ENCODE results near the gene OGFOD2.

OGFOD2 gene

DNA sequence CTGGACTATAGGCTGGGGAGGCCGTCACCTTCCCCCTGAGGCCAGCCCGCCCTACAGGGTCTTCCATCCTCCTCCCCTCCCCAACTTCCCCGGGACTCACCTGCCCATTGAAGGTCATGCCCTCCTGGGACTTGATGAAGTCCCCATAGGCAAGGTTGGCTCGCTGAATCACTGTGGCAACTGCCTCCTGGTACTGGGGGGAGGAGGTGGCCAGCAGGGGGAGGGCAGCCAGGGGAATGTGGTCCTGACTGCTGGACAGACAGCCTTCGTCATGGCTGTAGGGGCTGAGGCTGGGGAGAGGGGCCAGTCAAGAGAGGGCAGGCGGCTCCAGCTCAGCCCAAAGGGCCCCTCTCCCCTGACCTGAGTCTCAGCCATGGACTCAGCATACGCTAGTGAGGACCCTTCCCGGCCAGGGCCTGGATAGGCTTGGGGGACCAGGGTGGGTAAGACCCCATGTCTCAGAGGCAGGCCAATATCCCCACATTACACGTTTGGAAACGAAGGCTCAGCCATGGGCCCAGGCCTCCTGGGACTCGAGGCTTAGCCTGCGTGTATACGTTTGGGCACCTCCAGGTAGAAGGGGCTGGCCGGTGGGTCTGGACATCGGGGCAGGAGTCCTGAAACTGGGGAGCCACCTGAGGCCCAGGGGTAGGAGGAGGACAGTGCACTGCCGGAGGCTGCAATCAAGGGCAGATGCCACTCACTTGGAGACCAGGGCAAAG, 21.7 kb downstream of the OGFOD2 start:
- Histone ChIP-seq H3K9me3 (ENCODE audit: control insufficient read depth, insufficient read depth, low read length) (no peaks in the 10 kb centered on the region), H3K27ac (ENCODE audit: low read length) (no peak overlapping the region), H3K36me3 (ENCODE audit: control insufficient read depth, insufficient read depth, low read length) (no peaks in the 10 kb centered on the region), H3K4me1 (ENCODE audit: control insufficient read depth, insufficient read depth, low read length) (0 out of 2 replicates have a peak, but pooled peaks cover 2% of the 10 kb centered on the region), H3K27me3 (ENCODE audit: control insufficient read depth, insufficient read depth, low read length) (no peaks in the 10 kb centered on the region), H3K4me3 (ENCODE audit: low read length) (no peak overlapping the region)
- no CpG with 5 or more reads among the region's 16 CpGs for WGBS (ENCODE audit: insufficient coverage, insufficient read length)
- DNase-seq (ENCODE audit: low read depth, low spot score): no peak

DNA sequence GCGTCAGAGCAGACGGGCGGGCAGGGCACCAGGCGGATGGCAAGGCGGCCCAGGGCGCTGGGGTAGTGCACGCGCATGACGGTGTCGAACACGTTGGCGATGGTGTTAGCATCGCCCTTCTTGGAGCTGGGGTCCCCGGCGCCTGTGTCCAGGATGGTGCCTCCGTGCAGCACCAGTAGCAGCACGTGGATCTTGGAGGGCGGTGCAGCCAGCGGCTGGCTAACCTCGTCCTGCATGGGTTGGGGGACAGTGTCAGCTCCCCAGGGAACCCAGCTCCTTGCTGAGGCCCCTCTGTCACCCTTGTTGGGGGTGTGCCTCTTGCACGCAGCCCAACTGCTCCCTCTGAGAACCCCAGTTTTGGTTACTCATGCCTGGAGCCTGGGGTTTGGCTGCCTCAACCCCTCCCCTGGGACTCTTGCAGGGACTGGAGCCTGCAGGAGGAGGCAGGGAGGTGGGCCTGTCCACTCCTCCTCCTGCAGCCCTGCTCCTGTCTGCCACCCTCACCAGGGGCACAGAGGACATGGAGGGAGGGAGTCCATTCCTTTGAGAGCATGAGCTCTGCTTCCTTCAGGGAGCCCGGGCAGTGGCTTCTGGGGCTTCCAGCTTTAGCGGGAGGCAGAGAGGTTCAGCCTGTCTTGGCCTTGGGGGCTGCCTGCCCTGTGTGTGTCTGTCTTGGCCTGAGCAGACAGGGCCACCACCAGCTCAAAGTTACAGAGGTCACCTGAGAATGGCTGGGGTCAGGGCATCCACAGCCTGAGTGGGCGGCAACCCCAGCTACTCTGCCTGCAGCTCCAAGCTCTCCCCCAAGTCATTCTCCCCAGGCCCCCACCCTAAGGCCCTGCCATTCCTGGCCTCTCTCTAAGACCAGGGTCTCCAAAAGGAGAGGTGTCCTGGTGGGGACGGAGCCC, 22.6 kb downstream of the OGFOD2 start:
- Histone ChIP-seq H3K9me3 (ENCODE audit: control insufficient read depth, insufficient read depth, low read length) (no peaks in the 10 kb centered on the region), H3K4me3 (ENCODE audit: low read length) (no peak overlapping the region)
- no peak for DNase-seq (ENCODE audit: low read depth, low spot score)

GRCh38 chr12:122998316-122998715, 23.3 kb downstream of the OGFOD2 start:
- no CpG with 5 or more reads among the region's 4 CpGs for WGBS (ENCODE audit: insufficient coverage, insufficient read length)

More for the DNA sequence above, 22.6 kb downstream of the OGFOD2 start:
- no CpG with 5 or more reads among the region's 25 CpGs for WGBS (ENCODE audit: insufficient coverage, insufficient read length)
- Histone ChIP-seq H3K27me3 (ENCODE audit: control insufficient read depth, insufficient read depth, low read length) (no peaks in the 10 kb centered on the region), H3K27ac (ENCODE audit: low read length) (no peak overlapping the region), H3K4me1 (ENCODE audit: control insufficient read depth, insufficient read depth, low read length) (no peaks in the 10 kb centered on the region), H3K36me3 (ENCODE audit: control insufficient read depth, insufficient read depth, low read length) (no peaks in the 10 kb centered on the region)

DNA sequence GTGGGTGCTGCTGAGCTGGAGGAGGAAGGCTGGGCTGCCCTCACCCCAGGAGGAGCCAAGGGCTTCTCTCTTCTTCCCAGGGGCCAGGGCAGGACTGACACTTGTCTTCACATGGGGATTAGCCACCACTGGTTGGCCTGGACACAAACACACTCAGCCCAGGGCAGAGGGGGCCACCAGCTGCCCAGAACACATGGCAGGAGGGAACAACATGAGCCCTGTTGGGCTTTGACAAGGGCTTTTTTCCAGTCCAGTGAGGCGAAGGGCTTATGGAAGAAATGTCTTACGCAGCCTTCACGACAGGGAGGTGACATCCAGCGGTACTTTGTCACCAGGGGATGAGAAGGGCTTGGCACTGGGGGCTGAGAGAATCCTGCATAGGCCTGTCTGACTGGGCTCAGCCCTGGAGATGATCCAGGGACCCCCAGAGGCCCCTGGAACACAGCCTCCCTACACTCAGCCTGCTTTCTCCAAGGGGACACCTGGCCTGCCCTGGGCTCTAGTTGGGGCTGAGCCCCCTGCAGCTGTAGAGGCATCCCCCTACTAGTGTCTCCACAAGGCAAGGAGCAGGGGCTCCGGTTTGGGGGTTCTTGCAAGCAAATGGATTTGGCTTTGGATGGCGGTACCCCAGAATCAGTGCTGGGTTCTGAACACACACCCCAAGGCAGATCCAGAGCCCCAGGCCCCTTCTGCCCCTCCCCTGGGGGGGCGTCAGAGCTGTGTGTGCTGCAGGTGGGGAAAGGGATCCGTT, 24.3 kb downstream of the OGFOD2 start:
- Histone ChIP-seq H3K4me3 (ENCODE audit: low read length) (no peak overlapping the region), H3K36me3 (ENCODE audit: control insufficient read depth, insufficient read depth, low read length) (no peaks in the 10 kb centered on the region), H3K27ac (ENCODE audit: low read length) (no peak overlapping the region), H3K4me1 (ENCODE audit: control insufficient read depth, insufficient read depth, low read length) (no peaks in the 10 kb centered on the region), H3K27me3 (ENCODE audit: control insufficient read depth, insufficient read depth, low read length) (no peaks in the 10 kb centered on the region), H3K9me3 (ENCODE audit: control insufficient read depth, insufficient read depth, low read length) (no peaks in the 10 kb centered on the region)
- no CpG with 5 or more reads among the region's 8 CpGs for WGBS (ENCODE audit: insufficient coverage, insufficient read length)
- DNase-seq (ENCODE audit: low read depth, low spot score): no peak

More at GRCh38 chr12:122998316-122998715, 23.3 kb downstream of the OGFOD2 start:
- Histone ChIP-seq H3K27ac (ENCODE audit: low read length) (no peak overlapping the region), H3K4me3 (ENCODE audit: low read length) (no peak overlapping the region), H3K4me1 (ENCODE audit: control insufficient read depth, insufficient read depth, low read length) (no peaks in the 10 kb centered on the region), H3K36me3 (ENCODE audit: control insufficient read depth, insufficient read depth, low read length) (no peaks in the 10 kb centered on the region), H3K9me3 (ENCODE audit: control insufficient read depth, insufficient read depth, low read length) (no peaks in the 10 kb centered on the region), H3K27me3 (ENCODE audit: control insufficient read depth, insufficient read depth, low read length) (no peaks in the 10 kb centered on the region)
- DNase-seq (ENCODE audit: low read depth, low spot score): no peak

DNA sequence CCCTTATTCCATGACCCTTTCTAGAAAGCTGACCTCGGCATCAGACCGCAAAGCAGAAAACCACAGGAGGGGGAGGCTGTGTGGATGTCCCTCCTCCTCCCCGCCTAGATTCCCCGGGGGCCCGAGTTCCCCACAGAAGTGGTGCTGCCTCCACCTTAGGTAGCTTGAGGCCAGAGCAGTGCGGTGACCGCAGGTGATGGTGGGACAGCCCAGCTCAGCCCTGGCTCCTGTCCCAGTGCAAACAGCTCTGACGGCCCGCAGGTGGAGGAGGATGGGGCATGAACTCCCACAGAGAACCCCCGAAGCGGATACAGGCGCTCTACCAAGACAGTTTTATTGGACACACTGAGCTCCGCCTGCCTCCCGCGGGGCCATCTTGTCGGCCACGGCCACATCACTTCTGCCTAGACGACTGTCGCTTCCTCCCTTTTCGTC, 25.0 kb downstream of the OGFOD2 start:
- Histone ChIP-seq H3K27me3 (ENCODE audit: control insufficient read depth, insufficient read depth, low read length) (no peaks in the 10 kb centered on the region), H3K4me1 (ENCODE audit: control insufficient read depth, insufficient read depth, low read length) (no peaks in the 10 kb centered on the region), H3K36me3 (ENCODE audit: control insufficient read depth, insufficient read depth, low read length) (no peaks in the 10 kb centered on the region), H3K27ac (ENCODE audit: low read length) (no peak overlapping the region), H3K9me3 (ENCODE audit: control insufficient read depth, insufficient read depth, low read length) (no peaks in the 10 kb centered on the region), H3K4me3 (ENCODE audit: low read length) (no peak overlapping the region)
- no peak for DNase-seq (ENCODE audit: low read depth, low spot score)
- no CpG with 5 or more reads among the region's 20 CpGs for WGBS (ENCODE audit: insufficient coverage, insufficient read length)

GRCh38 chr12:123000578-123000977, 25.5 kb downstream of the OGFOD2 start:
- Histone ChIP-seq H3K36me3 (ENCODE audit: control insufficient read depth, insufficient read depth, low read length) (no peaks in the 10 kb centered on the region), H3K4me1 (ENCODE audit: control insufficient read depth, insufficient read depth, low read length) (no peaks in the 10 kb centered on the region), H3K27me3 (ENCODE audit: control insufficient read depth, insufficient read depth, low read length) (no peaks in the 10 kb centered on the region), H3K9me3 (ENCODE audit: control insufficient read depth, insufficient read depth, low read length) (no peaks in the 10 kb centered on the region), H3K4me3 (ENCODE audit: low read length) (no peak overlapping the region), H3K27ac (ENCODE audit: low read length) (no peak overlapping the region)
- no peak for DNase-seq (ENCODE audit: low read depth, low spot score)
- no CpG with 5 or more reads among the region's 10 CpGs for WGBS (ENCODE audit: insufficient coverage, insufficient read length)

GRCh38 chr12:123001464-123001863, 26.4 kb downstream of the OGFOD2 start:
- Histone ChIP-seq H3K27ac (ENCODE audit: low read length) (no peak overlapping the region), H3K36me3 (ENCODE audit: control insufficient read depth, insufficient read depth, low read length) (no peaks in the 10 kb centered on the region), H3K4me1 (ENCODE audit: control insufficient read depth, insufficient read depth, low read length) (no peaks in the 10 kb centered on the region), H3K27me3 (ENCODE audit: control insufficient read depth, insufficient read depth, low read length) (no peaks in the 10 kb centered on the region), H3K4me3 (ENCODE audit: low read length) (no peak overlapping the region), H3K9me3 (ENCODE audit: control insufficient read depth, insufficient read depth, low read length) (no peaks in the 10 kb centered on the region)
- no CpG with 5 or more reads among the region's 3 CpGs for WGBS (ENCODE audit: insufficient coverage, insufficient read length)
- DNase-seq (ENCODE audit: low read depth, low spot score): no peak

GRCh38 chr12:123003257-123003656, 28.2 kb downstream of the OGFOD2 start:
- Histone ChIP-seq H3K36me3 (ENCODE audit: control insufficient read depth, insufficient read depth, low read length) (no peaks in the 10 kb centered on the region), H3K9me3 (ENCODE audit: control insufficient read depth, insufficient read depth, low read length) (no peaks in the 10 kb centered on the region)
- no CpG with 5 or more reads among the region's 6 CpGs for WGBS (ENCODE audit: insufficient coverage, insufficient read length)

GRCh38 chr12:123004287-123004686, 29.2 kb downstream of the OGFOD2 start:
- no peaks in the 10 kb centered on the region for H3K36me3 ChIP-seq (ENCODE audit: control insufficient read depth, insufficient read depth, low read length)
- no peaks in the 10 kb centered on the region for H3K9me3 ChIP-seq (ENCODE audit: control insufficient read depth, insufficient read depth, low read length)
- WGBS (ENCODE audit: insufficient coverage, insufficient read length): no CpG with 5 or more reads among the region's 14 CpGs
- no peaks in the 10 kb centered on the region for H3K4me1 ChIP-seq (ENCODE audit: control insufficient read depth, insufficient read depth, low read length)
- H3K27me3 ChIP-seq (ENCODE audit: control insufficient read depth, insufficient read depth, low read length): no peaks in the 10 kb centered on the region
- no peak overlapping the region for H3K4me3 ChIP-seq (ENCODE audit: low read length)
- no peak for DNase-seq (ENCODE audit: low read depth, low spot score)
- no peak overlapping the region for H3K27ac ChIP-seq (ENCODE audit: low read length)

More at GRCh38 chr12:123003257-123003656, 28.2 kb downstream of the OGFOD2 start:
- Histone ChIP-seq H3K4me3 (ENCODE audit: low read length) (no peak overlapping the region), H3K27ac (ENCODE audit: low read length) (no peak overlapping the region), H3K4me1 (ENCODE audit: control insufficient read depth, insufficient read depth, low read length) (no peaks in the 10 kb centered on the region), H3K27me3 (ENCODE audit: control insufficient read depth, insufficient read depth, low read length) (no peaks in the 10 kb centered on the region)
- no peak for DNase-seq (ENCODE audit: low read depth, low spot score)

DNA sequence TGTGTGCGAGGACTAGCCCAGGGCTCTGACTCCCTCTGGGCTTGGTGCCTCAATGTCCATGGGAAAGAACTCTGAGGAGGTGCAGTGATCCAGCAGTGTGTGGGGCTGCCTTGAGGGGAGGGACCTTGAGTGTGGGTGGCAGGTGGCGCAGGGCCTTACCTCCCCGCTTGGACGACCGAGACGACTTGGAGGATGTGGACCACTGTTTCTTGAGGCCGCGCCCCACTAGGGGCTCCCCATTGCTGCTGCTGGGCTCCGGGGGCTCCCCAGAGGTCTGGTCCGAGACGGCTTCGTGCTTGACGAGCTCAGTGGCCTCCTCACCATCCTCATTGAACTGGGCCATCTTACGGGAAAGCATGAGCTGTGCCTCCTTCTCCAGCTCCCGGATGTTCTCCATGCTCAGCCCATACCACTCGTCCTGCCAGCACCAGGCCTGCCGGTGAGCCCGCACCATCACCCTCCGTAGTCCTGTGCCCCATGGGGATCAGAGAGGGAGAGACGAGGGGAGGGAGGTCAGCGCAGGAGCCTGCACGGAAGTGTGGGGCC, 30.1 kb downstream of the OGFOD2 start:
- Histone ChIP-seq H3K4me3 (ENCODE audit: low read length) (no peak overlapping the region), H3K4me1 (ENCODE audit: control insufficient read depth, insufficient read depth, low read length) (no peaks in the 10 kb centered on the region), H3K36me3 (ENCODE audit: control insufficient read depth, insufficient read depth, low read length) (no peaks in the 10 kb centered on the region), H3K9me3 (ENCODE audit: control insufficient read depth, insufficient read depth, low read length) (no peaks in the 10 kb centered on the region), H3K27ac (ENCODE audit: low read length) (no peak overlapping the region), H3K27me3 (ENCODE audit: control insufficient read depth, insufficient read depth, low read length) (no peaks in the 10 kb centered on the region)
- WGBS (ENCODE audit: insufficient coverage, insufficient read length): no CpG with 5 or more reads among the region's 22 CpGs
- no peak for DNase-seq (ENCODE audit: low read depth, low spot score)
